ENCODE measurements around the gene ANKRD13B.

GRCh38 chr17:29640981-29641642 lies 48.2 kb downstream of the ANKRD13B start:
- TF ChIP-seq ZNF138 (tag by site-specific recombination; IDR thresholded peaks at IDR 0.05; ENCODE audit: borderline replicate concordance) (no peak), CTCF (tag by site-specific recombination; IDR thresholded peaks at IDR 0.05) (no peak), MZF1 (tag by site-specific recombination; IDR thresholded peaks at IDR 0.05; ENCODE audit: borderline replicate concordance) (no peak), ZNF585B (tag by site-specific recombination; IDR thresholded peaks at IDR 0.05) (no peak), ZNF558 (tag by site-specific recombination; IDR thresholded peaks at IDR 0.05) (no peak), ZNF473 (tag by site-specific recombination; IDR thresholded peaks at IDR 0.05) (no peak), ZIC2 (tag by site-specific recombination; IDR thresholded peaks at IDR 0.05) (no peak)
